Glomerular visceral epithelial cell (primary cell): ENCODE results near the gene MN1.

Experiments used
- DNase-seq: peaks from one replicate; pipeline ENCODE4 v3.0.0-alpha.2; 2016; ENCODE audit errors: extremely low spot score

MN1 gene

GRCh38 chr22:27800250-27801201 lies 1.0 kb downstream of the MN1 start:
- DNase-seq, result peak; percentile 35

- DNase-seq, result peak; percentile 30
These were observed 1.7 kb downstream of the MN1 start for GRCh38 chr22:27799827-27800249.

- no peak for DNase-seq
These were observed 2.3 kb downstream of the MN1 start for GRCh38 chr22:27799015-27799826.

- no peak for DNase-seq
These were observed 3.0 kb downstream of the MN1 start for GRCh38 chr22:27798511-27799014.

- DNase-seq, result no peak
These were observed 3.8 kb downstream of the MN1 start for GRCh38 chr22:27797520-27798391.

- no peak for DNase-seq
These were observed 4.6 kb downstream of the MN1 start for GRCh38 chr22:27796829-27797519.

GRCh38 chr22:27795696-27796517 lies 5.6 kb downstream of the MN1 start:
- no peak for DNase-seq

- DNase-seq, result no peak
These were observed 6.5 kb downstream of the MN1 start for GRCh38 chr22:27795053-27795452.

GRCh38 chr22:27794226-27794625 lies 7.3 kb downstream of the MN1 start:
- no peak for DNase-seq

GRCh38 chr22:27793576-27793975 lies 8.0 kb downstream of the MN1 start:
- DNase-seq, result no peak

GRCh38 chr22:27792452-27793161 lies 8.9 kb downstream of the MN1 start:
- no peak for DNase-seq

- DNase-seq, result no peak
These were observed 9.7 kb downstream of the MN1 start for GRCh38 chr22:27791859-27792241.

GRCh38 chr22:27791159-27791858 lies 10.2 kb downstream of the MN1 start:
- no peak for DNase-seq

- no peak for DNase-seq
These were observed 11.0 kb downstream of the MN1 start for GRCh38 chr22:27790376-27791158.

GRCh38 chr22:27788500-27789288 lies 12.9 kb downstream of the MN1 start:
- no peak for DNase-seq

- DNase-seq, result no peak
These were observed 14.6 kb downstream of the MN1 start for GRCh38 chr22:27786965-27787364.

GRCh38 chr22:27786291-27786932 lies 15.1 kb downstream of the MN1 start:
- DNase-seq, result no peak
